Measurements from ENCODE around the gene TPRN.

The TPRN gene

DNA sequence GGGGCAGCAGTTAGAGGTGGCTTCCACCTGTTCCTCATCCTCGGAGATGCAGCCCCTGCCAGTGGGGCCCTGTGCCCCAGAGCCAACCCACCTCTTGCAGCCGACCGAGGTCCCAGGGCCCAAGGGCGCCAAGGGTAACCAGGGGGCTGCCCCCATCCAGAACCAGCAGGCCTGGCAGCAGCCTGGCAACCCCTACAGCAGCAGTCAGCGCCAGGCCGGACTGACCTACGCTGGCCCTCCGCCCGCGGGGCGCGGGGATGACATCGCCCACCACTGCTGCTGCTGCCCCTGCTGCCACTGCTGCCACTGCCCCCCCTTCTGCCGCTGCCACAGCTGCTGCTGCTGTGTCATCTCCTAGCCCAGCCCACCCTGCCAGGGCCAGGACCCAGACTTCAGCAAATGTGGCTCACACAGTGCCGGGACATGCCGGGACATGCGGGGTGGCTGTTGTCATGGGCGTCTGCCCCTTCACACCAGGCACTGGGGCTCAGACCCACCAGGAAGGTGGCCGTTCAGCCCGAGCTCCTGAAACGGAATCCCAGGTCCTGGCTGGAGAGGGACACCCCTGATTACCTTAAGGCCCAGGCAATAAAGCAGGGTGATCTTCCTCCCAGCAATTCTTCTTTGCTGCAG lies 25.3 kb upstream of the TPRN start:
- no peak for DNase-seq (ENCODE audit: low read depth in 2 of 2)

DNA sequence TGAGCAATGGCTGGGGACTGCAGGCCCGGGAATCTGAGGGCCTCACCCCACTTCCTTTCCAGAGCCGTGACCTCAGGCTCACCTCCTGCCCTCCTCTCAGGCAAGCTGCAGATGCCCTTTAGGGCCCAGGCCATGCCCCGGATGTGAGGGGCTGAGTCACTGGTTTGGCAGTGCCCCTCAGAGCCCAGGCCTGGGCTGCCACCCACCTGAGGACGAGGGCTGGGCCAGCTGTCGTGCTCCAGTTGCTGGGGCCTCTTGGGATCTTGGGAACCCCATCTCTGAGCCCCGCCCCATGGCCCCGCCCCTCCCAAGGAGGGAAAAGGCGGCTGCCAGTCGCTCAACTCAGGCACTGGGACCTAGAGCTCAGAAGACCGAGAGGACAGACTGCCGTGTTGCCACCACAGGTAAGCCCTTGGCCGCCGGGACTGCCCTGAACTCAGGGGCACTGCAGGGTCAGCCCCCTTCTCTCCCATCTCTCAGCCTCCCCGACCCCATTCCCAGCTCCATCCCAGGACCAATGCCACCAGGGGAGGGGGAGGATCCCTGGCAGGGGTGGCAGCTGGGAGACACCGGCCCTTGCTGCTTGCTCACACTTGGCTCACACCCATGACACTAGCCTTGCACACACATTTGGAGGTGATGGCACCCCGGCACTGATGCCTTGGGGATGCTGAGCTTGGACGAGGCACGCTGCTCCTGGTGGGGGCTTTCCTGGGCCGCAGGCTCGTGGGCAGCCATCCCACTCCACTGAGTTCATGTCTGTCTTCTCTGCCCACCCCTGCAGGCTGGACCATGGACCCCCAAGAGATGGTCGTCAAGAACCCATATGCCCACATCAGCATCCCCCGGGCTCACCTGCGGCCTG lies 24.5 kb upstream of the TPRN start, which contains the start of gene CYSRT1:
Gene CYSRT1 (plus strand): TSS at position 345 of the 865 bp plus-strand sequence. CDS start 448 bp downstream, at position 793.
- no peak for DNase-seq (ENCODE audit: low read depth in 2 of 2)

DNA sequence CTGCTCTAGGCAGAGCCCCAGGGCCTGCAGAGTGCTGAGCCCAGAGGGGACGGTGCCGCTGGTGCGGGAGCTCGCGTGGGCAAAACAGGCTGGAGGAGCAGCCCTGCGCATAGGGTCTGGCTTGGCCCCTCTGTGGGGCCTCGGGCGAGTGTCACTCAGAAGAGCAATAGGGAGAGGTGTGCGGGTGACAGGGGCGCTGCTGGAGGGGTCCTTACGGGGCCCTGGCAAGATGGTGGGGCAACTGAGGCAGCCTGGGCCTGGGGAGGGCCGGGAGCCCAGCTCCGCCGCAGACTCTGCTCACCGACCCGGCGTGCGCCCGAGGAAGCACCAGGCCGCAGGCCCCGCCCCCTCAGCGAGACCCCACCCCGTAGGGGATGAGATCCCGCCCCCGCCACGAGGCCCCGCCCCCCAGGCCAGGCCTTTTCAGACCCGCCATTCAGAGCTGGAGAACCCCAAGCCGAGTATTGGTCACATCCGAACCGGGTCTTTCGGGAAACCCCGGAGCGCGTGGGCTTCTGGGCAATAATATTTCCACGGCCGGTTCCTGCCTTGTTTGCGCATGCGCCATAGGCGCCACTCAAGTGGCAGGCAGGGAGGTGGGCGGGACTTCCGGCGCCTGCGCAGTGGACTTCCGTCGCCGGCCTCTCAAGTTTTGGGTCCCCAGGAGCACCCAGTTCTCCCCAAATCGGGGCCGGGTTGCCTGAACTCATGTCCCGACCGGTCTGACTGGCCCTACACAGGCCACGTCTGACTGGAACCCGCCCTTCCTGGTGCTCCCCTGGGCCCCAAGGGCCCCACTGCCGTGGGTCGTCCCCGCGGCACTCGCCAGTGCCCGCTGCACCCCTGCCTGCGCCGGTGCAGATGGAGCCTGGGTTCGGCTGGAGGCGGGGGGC lies 22.8 kb upstream of the TPRN start:
- peak; percentile 97 for DNase-seq (ENCODE audit: low read depth in 2 of 2)

DNA sequence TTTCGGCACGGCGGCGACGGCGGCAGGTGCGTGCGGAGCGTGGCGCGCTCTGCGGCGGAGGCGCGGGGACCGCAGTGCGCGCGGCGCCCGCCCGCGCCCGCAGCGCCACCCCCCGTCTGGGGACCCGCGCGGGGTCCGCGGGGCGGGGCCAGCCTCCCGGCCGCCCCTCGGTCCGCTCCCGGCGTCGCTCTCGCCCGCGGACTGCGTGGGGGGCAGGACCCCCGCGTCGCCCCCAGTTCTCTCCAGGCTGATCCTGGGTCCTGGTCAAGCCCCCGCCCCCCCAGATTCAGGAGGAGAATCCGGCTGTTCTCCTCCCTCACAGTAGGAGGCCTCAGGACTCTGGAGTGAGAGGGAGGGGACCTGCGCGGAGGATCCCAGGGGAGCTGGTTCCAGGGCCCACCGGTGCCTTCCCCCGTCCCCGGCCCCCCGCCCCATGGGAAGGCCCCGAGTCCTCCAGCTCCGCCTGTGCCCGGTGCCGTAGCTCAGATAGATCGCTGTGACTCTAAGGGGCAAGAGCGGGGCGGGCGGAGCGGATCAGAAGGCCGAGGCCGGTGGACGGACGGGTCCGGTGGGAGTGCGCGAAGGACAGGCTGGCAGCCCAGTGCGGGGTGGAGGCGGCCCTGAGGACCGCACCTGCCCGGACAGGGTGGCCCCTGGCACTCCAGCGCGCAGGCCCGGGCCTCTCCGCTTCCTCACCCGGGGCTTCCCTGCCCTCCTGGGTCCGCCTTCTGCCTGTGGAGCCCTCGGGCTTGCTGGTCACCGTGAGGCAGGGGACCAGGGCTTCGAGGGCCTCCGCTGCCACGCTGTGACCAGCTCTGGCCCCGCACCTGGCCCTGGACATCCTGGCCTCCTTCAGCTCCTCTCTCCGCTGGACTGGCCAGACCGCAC lies 21.9 kb upstream of the TPRN start, which contains the start of gene RNF208:
Gene RNF208 (minus strand): TSS at position 51 of the 888 bp plus-strand sequence. CDS start 1,028 bp downstream, outside the sequence.
- no peak for DNase-seq (ENCODE audit: low read depth in 2 of 2)

DNA sequence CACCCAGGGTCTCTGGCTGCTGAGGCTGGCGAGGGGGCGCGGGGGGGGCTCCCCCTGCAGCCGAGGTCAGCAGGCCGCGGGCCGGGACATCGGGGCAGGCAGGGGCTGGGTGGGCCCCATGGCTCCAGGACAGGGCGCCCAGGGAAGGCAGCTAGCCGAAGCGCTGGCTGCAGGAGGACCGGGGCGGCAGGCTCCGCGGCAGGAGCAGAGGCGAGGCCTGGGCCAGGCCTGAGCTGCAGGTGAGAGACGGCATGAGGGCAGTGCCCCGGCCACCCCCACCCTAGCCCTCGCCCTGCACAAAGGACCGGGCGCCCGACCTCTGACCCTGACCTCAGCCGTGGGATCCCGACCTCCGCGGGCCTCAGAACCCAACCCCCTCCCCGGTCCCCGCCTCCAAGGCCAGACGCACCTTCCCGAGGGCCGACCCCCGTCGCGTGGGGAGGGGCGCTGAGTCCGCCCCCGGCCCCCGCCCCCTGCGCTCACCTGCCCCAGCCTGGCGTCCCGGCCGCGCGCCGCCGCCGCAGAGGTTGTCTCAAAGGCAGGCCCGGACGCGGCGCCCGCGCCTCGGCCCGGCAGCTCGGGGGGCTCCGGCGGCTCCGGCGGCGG lies 21.1 kb upstream of the TPRN start:
- no peak for DNase-seq (ENCODE audit: low read depth in 2 of 2)

DNA sequence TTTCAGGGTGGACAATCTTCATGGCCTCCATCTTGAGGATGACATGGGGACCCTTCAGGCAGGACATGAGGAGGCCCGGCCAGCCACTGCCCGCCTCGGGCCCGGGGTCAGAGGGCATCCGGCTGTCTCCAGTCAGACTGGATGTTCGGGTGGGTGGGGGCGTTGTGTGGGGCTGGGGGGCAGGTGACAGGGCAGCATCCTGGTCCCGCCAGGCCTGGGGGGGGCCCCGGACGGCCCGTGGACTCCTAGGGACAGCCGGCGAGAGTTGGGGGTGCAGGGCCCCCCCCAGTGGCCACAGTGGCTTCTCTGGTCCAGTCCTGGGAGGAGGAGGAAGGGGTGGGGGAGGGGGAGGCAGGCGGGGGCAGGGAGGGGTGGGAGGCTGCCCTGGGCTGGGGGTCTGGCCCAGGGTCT lies 20.6 kb upstream of the TPRN start:
- no peak for DNase-seq (ENCODE audit: low read depth in 2 of 2)

DNA sequence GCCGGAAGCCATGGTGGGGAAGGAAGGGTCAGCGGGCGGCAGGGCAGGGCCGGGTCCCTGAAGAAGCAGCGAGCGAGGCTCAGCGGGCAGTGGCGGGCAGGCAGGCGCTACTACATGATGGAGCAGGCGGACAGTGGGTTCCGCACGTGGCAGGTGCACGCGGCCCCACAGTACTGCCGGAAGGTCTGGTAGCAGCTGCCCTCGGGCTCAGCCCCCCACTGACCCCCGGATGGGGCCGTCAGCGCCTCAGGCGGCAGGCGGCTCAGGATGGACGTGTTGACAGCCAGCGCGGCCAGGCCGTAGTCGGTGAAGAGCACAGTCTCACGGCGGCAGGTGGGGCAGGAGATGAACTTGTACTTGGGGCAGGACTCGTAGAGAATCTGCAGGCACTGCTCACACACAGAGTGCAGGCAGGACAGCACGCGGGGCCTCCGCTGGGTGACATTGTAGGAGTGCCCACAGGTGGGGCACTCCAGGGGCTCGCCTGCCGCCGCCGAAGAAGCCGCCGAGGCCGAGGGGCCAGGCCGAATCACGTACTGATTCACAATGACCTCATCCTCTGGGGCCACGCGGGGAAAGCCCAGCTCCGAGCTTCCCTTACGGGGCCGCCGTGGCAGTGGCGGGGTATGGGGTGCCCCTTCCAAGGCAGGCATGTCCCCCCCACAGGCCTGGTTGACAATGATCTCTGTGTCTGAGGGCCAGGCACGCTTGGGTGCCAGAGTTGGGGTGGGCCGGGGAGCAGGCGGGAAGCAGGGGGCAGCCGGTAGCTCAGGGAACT lies 20.0 kb upstream of the TPRN start:
- DNase-seq (ENCODE audit: low read depth in 2 of 2) = no peak

DNA sequence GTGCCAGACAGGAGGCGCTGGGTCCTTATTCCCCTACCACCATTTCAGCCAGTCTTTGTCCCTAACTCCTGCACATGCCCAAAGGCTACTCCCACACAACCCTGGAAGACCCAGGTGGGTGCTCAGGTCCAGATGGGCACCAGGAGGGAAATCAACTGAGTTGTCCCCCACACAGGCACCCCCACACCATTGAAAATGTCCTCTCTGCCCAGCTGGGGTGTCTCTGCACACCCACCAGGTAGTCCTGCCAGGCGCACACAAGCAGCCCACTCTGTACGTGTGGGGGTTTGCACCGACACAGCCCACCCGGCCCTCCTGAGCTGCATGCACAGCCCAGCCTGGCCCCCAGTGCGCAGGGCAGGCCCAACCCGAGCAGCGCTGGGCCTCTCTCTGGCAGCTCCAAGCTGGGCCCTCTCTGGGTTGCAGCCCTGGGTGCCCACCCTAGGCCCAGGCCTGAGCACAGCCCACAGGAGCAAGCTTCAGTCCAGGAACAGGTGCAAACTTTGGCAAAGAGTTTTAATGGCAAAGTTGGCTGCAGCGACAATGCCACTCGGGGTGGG lies 19.3 kb upstream of the TPRN start:
- DNase-seq (ENCODE audit: low read depth in 2 of 2) = no peak

DNA sequence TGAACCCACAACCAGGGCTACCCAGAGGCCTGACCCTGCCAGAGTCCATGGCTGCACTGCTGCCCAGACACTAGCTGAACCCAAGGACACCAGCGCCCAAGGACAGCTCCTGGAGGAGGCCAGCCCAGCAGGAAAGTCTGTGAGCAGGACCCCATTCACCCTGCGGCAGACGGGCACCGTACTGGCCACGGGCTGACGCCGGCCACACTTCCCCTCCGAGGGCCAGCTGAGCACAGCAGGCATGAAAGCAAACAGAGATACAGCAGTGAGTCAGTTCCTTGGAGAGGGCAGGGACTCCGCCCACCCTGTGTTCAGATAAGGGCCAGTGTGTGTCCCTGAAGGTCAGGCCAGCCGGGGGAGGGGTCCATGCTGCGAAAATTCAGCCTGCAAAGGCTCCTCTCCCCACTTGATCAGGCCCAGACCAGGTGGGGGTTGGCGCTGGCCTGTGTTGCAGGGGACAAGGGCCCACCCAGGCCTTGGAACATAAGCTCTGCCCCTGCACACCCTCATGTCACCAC lies 18.3 kb upstream of the TPRN start:
- DNase-seq (ENCODE audit: low read depth in 2 of 2) = no peak

DNA sequence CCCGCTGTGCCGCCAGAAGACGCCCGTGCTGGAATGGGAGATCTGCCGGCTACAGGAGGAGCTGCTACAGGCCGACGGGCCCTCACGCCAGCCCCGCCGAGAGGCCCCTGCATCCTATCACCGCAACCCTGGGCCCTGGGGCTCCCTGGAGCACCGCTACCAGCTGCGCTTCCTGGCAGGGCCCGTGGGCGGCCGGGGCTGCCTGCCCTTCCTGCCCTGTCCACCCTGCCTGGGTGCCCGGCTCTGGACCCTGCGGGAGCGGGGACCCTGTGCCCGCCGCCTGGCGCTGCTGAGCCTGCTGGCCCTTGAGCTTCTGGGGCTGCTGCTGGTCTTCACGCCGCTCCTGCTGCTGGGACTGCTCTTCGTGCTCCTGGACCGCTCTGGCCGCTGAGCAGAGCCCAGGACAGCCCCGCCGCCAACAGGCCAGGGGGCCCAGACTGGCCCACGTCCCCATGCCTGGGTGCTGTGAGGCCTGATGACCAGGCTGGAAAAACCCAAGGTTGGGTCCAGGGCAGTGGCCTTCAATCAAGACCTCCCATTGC lies 17.7 kb upstream of the TPRN start:
- no peak for DNase-seq (ENCODE audit: low read depth in 2 of 2)

DNA sequence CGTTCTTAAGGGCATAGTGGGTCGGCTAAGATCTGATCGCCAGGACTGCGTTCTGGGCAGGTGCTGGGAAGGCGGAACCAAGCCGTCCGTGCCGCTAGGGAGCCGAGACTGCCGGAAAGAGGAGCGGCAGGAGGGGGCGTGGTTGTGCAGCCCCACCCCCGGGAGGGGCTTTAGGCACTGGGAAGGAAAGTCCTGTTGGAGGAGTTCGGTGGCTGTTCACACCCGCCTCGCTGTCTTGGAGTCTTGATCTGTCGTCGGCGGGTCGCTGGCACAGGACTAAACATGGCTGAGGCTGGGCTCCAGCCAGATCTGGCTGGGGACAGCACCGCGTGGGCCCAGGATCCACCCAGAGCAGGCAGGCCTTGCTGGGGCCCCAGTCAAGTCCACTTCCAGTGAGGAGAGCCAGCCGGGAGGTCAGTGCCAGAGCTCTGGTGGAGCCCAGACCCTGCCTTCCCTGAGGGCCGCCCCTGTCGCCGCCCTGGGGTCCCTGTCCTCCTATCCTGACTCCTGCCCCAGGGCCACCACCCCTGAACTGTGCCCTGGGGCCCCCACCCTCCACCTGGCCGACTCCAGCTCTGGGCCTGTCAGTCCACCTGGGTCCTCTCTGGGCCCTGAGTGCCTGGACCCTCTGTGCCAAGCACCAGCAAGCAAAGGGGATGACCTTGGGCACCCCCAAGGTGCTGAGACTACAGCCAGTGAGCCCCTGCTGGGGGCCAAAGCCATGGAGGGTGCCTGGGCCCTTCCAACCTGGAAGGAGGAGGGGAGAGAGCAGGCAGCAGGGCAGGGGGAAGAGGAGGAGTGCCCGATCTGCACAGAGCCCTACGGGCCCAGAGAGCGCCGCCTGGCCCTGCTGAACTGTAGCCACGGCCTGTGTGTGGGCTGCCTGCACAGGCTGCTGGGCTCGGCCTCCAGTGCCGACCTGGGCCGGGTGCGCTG lies 17.0 kb upstream of the TPRN start:
- DNase-seq (ENCODE audit: low read depth in 2 of 2) = no peak

DNA sequence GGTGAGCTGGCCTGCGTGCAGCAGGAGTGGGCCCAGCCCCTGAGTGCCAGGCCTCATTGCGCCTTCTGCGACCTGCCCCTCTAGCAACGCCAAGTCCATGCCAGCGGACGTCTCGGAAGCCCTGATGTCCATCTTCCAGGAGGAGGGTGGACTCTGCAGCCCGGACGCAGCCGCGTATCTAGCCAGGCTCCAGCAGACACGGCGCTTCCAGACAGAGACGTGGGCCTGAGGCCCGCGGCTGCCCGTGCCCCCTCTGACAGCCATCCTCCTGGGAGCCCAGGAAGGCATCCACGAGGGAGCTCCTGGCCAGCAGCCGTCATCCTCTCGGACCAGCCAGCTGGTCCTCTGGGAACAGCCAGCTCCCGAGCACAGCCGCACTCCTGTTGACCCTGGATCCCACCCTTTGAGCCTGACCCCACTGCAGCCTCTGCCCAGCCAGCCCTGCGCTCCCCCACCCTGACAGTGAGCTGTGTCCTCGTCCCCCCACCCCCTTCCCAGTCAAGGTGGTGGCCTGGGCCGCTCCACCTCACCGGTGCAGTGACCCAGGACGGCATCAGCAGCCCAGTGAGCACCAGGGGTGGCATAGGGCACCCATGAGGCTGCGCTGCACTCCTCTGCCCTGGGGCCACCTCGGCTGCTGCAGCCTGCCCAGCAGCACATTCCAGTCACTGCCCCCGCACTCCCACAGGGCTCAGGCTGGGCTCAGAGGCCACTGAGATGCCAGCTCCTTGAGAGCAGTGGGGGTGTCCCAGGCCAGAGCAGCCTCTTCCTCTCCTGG lies 15.8 kb upstream of the TPRN start:
- DNase-seq (ENCODE audit: low read depth in 2 of 2) = no peak

DNA sequence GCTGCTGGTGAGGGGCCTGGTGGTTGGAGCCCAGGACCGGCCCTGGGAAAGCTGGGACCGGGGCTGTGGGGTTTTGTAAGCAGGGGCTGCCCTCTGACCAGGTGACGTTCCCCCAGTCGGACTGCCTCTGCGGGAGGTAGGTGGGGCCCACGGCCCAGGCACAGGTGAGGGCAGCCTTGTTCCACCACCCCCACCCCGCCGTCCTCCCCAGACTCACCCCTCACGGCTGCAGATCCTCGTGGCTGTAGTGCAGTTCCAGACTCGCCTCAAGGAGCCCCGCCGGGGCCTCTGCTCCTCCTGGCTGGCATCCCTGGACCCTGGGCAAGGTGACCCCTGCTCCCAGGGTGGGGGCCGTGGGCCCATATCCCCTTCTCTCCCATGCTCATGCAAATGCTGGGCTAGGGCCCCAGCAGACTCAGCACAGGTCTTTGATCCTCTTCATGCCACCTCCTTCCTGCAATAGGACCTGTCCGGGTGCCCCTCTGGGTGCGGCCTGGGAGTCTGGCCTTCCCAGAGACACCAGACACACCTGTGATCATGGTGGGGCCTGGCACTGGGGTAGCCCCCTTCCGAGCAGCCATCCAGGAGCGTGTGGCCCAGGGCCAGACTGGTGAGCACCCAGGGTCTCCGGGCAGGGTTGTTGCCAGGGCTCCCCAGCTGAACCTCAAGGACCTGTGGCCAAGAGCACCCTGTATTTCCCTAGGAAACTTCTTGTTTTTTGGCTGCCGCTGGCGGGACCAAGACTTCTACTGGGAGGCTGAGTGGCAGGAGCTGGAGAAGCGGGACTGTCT lies 14.8 kb upstream of the TPRN start:
- DNase-seq (ENCODE audit: low read depth in 2 of 2) = no peak

DNA sequence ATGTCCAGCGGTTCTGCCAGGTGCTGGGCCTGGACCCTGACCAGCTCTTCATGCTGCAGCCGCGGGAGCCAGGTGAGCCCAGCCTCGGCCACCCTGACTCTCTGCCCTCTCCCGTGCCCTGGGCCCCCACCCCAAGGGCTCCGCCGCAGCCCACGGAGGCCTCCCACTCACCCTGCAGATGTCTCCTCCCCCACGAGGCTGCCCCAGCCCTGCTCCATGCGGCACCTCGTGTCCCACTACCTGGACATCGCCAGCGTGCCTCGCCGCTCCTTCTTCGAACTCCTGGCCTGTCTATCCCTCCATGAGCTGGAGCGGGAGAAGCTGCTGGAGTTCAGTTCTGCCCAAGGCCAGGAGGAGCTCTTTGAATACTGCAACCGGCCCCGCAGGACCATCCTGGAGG lies 14.1 kb upstream of the TPRN start:
- DNase-seq (ENCODE audit: low read depth in 2 of 2) = no peak

DNA sequence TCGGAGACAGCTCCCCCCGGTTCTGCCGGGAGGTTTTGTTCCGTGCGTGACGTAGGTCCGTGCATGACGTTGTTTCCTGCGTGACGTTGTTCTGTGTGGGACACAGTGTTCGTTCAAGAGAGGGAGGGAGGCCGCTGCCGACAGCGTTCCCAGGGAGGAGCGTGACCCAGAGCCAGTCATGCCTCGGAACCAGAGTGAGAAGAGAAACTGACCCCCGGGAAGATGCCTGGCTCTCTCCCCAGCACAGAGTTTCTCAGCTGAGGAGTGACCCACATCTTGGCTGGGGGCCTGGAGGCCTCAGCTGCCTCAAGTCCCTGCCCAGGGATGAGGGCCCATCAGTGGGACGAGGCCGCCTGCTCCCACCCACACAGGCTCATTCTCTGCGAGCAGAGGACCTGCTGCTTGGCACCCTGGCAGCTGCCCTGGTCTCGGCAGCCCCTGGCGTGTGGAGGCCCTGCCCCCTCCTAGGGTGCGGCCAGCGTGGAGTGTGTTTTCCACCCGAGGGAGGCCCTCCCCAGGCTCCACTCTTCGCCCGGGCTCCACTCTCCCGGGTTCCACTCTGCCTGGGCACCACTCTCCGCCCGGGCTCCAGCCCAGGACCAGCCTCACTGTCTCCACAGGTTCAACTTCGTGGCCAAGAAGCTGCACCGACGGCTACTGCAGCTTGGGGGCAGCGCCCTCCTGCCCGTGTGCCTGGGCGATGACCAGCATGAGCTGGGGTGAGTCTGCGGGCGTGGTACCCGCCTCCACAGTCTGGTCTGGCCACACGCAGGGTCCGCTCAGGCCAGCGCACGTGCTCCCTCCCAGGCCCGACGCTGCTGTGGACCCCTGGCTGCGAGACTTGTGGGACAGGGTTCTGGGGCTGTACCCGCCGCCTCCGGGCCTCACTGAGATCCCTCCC lies 12.9 kb upstream of the TPRN start:
- DNase-seq (ENCODE audit: low read depth in 2 of 2) = no peak

All from activated CD8-positive, alpha-beta memory T cell treated with anti-CD3 and anti-CD28 coated beads for 4 hours (primary cell).